Motor neuron (in vitro differentiated cells): ENCODE data around the gene HINT3. TPM values are rescaled to one million over a fixed set of nuclear protein-coding genes. Genes with fewer than 3 reads are reported as not detected.

Experiments used
- ATAC-seq, 8 experiments: fragments of 200-7000 bp; cut with Tn5 transposase; replicated peaks in 6 of 8; 2 replicates each; pipeline ENCODE4 v1.8.0; 2021; ENCODE audit warnings: mild to moderate bottlenecking in 8 of 8, moderate library complexity in 8 of 8
- H3K27ac ChIP-seq, 2 donors: fragments of 250-450 bp; sonication (Bioruptor Pico); 2 replicates each; pipeline ENCODE4 v1.9.0; 2021; ENCODE audit warnings: antibody characterized with exemption in 2 of 2, mild to moderate bottlenecking in 2 of 2, moderate library complexity in 1 of 2
- H3K4me1 ChIP-seq, 2 donors: fragments of 250-450 bp; sonication (Bioruptor Pico); replicated peaks in 1 of 2; 2 replicates each; pipeline ENCODE4 v1.6.1; 2021; ENCODE audit warnings: antibody characterized with exemption in 2 of 2, mild to moderate bottlenecking in 2 of 2, moderate library complexity in 1 of 2
- H3K4me3 ChIP-seq, 5 donors: fragments of 250-450 bp; sonication (Bioruptor Pico); 2 replicates each; pipeline ENCODE4 v1.9.0; 2021; ENCODE audit warnings: antibody characterized with exemption in 5 of 5, mild to moderate bottlenecking in 5 of 5, moderate library complexity in 4 of 5
- WGBS, 10 experiments: fragments of 450-650 bp; shearing (Covaris generic); methylation state at CpG; one replicate each; pipeline ENCODE4 v1.0.0; 2022; 5-methylcytosine and 5-hydroxymethylcytosine counted together
- in situ Hi-C, 9 experiments: fragments of 400-800 bp; cut with MboI; loops; one replicate each; pipeline ENCODE4 v1.15.0; 2021; ENCODE audit warnings: low sequenced_read_pairs in 9 of 9, low pct_unique_long_range_greater_than_20kb in 2 of 9; ENCODE audit not compliant: unreplicated experiment in 9 of 9
- total RNA-seq, 8 experiments: library from RNA; unstranded; fragments of 300-600 nt; gene quantifications; 2 replicates each; pipeline versions ENCODE4 v1.2.3 to v1.2.4, GENCODE V29; 2022

The HINT3 gene
- total RNA-seq, 8 experiments from 2014 or later = 13.3 to 49.6 (median 30.3) TPM

DNA sequence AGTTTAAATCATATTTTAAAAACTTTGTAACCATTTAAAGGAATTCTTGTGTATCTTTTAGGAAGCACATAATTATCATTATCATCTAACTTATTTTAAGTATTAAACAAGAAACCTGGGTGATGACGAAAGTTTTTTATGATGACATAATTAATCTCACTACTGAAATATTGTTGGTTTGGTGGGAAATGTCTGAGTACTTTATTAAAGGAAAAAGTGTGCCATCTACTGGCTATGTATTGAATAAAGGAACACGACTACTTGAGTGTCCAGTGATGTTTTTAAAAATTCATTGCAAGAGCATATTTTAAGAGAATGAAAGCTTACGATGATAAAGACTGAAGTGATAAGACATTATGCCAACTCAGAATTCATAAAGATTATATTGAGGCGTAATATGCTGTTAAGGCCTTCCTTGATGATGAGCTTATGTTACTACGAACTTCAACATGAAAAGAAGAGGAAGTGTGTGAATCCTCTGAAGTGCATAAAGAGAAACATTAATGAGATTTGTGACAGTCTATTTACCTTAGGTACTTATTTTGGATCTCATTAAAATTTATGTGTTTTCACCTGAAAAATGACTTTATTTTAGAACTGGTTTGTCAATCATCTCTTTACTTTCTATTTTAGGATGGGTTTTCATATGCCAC lies 17.8 kb downstream of the HINT3 start:
- peak in 3 of 8 experiments; percentile 57 to 78 (median 62) for ATAC-seq
- no peaks in the 10 kb centered on the region for H3K4me1 ChIP-seq

DNA sequence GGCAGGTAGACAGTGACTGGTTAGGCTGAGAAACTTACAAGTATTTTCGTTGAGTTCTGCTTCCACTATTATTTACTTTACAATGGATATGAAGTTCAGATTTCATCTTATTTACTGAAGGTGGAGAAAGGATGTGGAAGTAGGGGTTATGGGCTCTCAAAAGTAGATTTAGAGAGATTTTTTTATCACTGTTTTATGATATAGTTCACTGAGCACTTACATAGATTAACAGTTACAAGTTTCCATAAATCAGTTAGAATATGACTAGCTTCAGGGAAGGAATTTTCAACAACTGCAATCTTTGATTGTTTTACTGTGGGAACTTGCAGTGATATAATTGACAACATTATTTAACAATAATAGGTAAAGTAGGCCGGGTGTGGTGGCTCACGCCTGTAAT lies 22.5 kb downstream of the HINT3 start:
- Histone ChIP-seq H3K4me1 (no peaks in the 10 kb centered on the region), H3K27ac (no peak overlapping the region), H3K4me3 (no peak overlapping the region)
- in situ Hi-C loops = loop anchor here in 2 of 9 experiments (10.0 to 25.0 kb wide), 2 partner anchors 194 to 667 kb away; partner anchors contain the start of gene HDDC2 (in 1 of the 2)
- ATAC-seq = no peak
- WGBS, 10 experiments = 43 to 84% (median 80%) methylated on average over 1 to 3 of the region's 3 CpGs; no CpG with 5 or more reads in 3 of the 10 experiments

More for the DNA sequence above, 17.8 kb downstream of the HINT3 start:
- Histone ChIP-seq H3K27ac (no peak overlapping the region), H3K4me3 (no peak overlapping the region)
- in situ Hi-C loops = loop anchor here in 7 of 9 experiments (10.0 to 25.0 kb wide), 4 partner anchors 112 to 662 kb away; partner anchors contain the start of genes HDDC2 (in 4 of the 7) and NCOA7 (in 4 of the 7)
- WGBS, 10 experiments = 26 to 64% (median 47%) methylated on average over 1 to 5 of the region's 5 CpGs

DNA sequence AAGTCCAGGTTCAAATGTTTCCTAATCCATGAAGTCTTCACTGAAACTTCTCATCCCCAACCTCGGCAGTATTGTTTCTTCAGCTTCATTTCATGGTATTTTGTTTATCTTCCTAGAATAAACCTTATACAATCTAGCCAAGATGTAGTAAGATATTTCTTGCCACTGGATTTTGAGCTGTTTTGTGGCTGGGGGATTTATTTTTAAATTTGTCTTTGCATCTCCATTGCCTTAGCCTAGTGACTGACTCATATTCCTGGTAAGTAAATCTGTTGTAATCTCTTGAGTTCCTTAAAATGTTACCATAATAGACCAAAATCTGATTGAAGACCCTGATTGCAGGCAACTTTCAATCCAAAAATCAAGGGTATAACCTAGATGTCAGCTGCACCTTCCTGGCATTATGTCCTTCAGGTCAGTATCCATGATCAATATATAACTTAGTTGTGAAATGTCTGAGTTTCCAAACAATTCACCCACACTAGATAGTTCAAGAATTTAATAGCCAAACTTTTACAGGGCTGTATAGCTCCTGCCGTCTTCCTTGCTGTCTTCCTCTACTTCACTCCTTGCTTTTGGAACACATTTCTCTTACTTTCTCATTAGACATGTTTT lies 25.1 kb downstream of the HINT3 start:
- 67 to 100% (median 90%) methylated on average over 1 to 2 of the region's 2 CpGs for WGBS, 10 experiments
- in situ Hi-C loops = loop anchor here in 1 of 9 experiments (25.0 kb wide), 1 partner anchor 669 kb away; the partner anchor contains the start of gene HDDC2
- Histone ChIP-seq H3K4me1 (peaks cover 5% of the 10 kb centered on the region in 2 donors), H3K4me3 (no peak overlapping the region), H3K27ac (no peak overlapping the region)
- no peak for ATAC-seq

DNA sequence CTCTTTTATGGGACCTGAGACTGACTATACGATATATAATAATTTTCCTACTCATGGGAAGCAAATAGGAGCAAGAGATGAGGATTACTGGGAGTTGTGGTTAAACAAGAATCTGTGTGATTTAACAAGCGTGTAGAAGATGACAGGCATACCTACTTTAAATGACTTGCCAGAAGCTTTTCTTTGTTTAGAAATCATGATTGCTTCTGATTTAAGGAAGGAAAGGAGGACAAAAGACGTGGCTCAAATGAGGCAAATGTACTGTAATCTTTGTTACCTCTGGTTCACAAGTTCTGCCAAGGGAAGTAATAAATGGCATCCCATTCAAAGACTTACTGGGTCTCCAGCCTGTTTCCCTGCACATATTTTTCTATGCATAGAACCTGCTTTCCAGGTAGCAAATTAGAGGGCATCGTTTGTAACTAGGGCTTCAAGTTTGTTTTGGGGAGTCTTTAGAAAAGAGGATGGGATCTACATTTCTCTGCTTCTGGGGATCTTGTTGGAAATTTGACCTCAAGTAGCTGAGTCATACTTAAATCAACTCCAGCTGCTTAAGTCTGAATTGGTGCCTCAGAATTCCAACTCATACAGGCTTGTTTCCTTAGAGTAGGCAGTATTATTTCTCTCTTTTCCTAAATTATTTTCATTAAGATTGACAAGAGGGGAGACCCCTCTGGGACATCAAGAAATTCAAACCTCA lies 26.8 kb downstream of the HINT3 start:
- Histone ChIP-seq H3K27ac (no peak overlapping the region), H3K4me3 (no peak overlapping the region), H3K4me1 (peaks cover 12 to 17% of the 10 kb centered on the region in 2 donors)
- in situ Hi-C loops = loop anchor here in 1 of 9 experiments (25.0 kb wide), 1 partner anchor 671 kb away; the partner anchor contains the start of gene HDDC2
- peak in 1 of 8 experiments; percentile 5 for ATAC-seq
- 0 to 92% (median 71%) methylated on average over 1 to 4 of the region's 4 CpGs; no CpG with 5 or more reads in 1 of the 10 experiments for WGBS, 10 experiments

DNA sequence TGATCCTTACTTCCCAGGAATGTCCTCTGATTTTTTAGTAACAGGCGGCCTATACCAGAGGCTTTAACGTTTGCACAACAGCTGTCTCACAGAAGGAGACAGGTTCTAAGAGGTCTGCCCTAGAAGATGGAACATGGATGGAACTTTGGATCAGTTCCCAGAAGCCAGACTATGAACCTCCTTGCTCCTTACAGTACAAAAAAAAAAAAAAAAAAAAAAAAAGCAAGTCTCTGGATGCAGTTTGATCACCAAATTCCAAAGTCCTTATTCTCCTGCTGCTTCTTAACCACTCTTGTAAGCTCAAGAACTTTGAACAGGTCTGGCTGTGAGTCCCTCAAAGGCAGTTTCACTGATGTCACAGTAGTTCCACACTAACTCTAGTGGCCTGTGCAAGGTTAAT lies 27.7 kb downstream of the HINT3 start:
- Histone ChIP-seq H3K4me3 (no peak overlapping the region), H3K27ac (no peak overlapping the region), H3K4me1 (peaks cover 12 to 17% of the 10 kb centered on the region in 2 donors)
- 55 to 100% (median 83%) methylated on average over 2 of the region's 2 CpGs; no CpG with 5 or more reads in 3 of the 10 experiments for WGBS, 10 experiments
- no peak for ATAC-seq
- in situ Hi-C loops = loop anchor here in 1 of 9 experiments (25.0 kb wide), 1 partner anchor 672 kb away; the partner anchor contains the start of gene HDDC2

DNA sequence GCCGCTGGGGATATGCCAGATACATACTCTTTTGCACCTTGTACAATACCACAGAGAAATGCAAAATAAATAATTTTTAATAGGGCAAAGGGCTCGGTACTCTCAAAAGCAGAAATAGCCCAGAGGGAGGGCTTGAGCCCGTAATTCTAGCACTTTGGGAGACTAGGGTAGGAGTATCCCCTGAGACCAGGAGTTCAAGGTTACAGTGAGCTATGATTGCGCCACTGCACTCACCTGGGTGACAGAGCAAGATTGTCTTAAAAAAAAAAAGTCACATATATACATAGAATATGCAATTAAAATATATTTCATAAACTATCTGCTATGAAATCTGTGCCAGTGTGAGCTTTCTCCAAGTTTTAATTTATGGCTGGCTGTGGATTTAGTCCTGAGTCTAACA lies 29.0 kb downstream of the HINT3 start:
- H3K27ac ChIP-seq = no peak overlapping the region
- peak overlapping the region; percentile 56 to 88 (median 70) for H3K4me3 ChIP-seq
- no peak for ATAC-seq
- in situ Hi-C loops = loop anchor here in 1 of 9 experiments (25.0 kb wide), 1 partner anchor 673 kb away; the partner anchor contains the start of gene HDDC2
- 50 to 100% (median 89%) methylated on average over 2 to 4 of the region's 4 CpGs; no CpG with 5 or more reads in 4 of the 10 experiments for WGBS, 10 experiments
- H3K4me1 ChIP-seq = peaks cover 12 to 17% of the 10 kb centered on the region in 2 donors

DNA sequence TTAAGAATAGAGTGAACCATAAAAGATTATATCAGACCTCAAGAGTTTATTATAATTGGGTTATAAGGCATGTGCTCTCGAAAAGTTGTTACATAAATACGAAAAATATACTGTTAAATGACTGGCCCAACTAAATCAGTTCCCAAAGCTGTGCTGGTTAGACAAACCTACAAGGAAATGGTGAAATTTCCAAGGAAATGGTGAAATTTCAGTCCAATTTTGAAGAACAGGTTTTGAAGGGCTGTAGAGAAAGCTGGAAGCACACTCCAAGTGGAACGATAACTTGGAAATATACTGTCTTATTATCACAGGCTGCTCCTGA lies 29.4 kb downstream of the HINT3 start:
- WGBS, 10 experiments = 0 to 33% (median 0%) methylated on average over 2 to 3 of the region's 3 CpGs; no CpG with 5 or more reads in 3 of the 10 experiments
- in situ Hi-C loops = loop anchor here in 1 of 9 experiments (25.0 kb wide), 1 partner anchor 674 kb away; the partner anchor contains the start of gene HDDC2
- Histone ChIP-seq H3K27ac (peak overlapping the region; percentile 8 to 71), H3K4me3 (peak overlapping the region; percentile 56 to 88 (median 70)), H3K4me1 (peaks cover 12 to 17% of the 10 kb centered on the region in 2 donors)
- ATAC-seq = no peak

DNA sequence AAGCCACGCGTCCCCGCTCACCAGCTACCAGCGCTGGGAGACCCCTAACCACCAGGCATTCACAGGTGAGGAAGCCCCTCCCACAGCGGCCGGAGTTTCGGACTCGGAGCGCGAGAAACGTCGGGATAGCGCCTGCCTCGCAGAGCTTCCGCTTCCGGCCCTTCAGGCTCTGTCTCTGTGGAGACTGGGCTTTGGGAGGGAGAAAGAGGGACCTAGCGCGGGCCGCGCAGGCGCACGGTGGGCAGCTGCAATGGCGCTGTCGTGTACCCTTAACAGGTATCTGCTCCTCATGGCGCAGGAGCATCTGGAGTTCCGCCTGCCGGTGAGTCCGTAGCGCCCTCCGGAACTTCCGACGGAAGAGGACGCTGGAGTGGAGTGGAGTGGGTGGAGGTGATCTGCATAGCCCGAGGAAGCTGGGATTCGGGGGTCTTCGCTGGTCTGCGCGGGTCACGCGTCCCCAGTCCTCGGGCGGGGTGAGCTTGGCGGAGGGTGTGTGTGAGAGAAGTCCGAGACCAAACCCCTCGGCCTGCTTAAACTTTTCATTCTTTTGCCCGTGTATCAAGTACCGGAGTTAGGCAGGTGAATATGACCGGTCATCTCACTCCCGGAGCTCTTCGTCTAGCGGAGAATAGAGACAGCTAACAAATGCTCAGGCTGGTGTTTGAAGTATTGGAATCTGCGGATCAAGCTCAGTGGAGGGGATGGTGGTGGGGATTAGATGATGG lies 29.9 kb downstream of the HINT3 start, which contains the start of gene TRMT11:
Gene TRMT11, plus strand, starts transcription at position 240 of the 725 bp plus-strand sequence. Its CDS starts 11 bp downstream, at position 251.
- Histone ChIP-seq H3K4me3 (peak within 1 kb of the TSS; percentile 56 to 88 (median 70)), H3K4me1 (peaks cover 12 to 17% of the 10 kb centered on the region in 2 donors), H3K27ac (peak within 1 kb of the TSS; percentile 53 to 71)
- in situ Hi-C loops = loop anchor here in 1 of 9 experiments (25.0 kb wide), 1 partner anchor 674 kb away; the partner anchor contains the start of gene HDDC2
- peak; percentile 93 to 99 (median 98) for ATAC-seq
- 0 to 20% (median 1%) methylated on average over 4 to 20 of the region's 52 CpGs; no CpG with 5 or more reads in 1 of the 10 experiments for WGBS, 10 experiments

DNA sequence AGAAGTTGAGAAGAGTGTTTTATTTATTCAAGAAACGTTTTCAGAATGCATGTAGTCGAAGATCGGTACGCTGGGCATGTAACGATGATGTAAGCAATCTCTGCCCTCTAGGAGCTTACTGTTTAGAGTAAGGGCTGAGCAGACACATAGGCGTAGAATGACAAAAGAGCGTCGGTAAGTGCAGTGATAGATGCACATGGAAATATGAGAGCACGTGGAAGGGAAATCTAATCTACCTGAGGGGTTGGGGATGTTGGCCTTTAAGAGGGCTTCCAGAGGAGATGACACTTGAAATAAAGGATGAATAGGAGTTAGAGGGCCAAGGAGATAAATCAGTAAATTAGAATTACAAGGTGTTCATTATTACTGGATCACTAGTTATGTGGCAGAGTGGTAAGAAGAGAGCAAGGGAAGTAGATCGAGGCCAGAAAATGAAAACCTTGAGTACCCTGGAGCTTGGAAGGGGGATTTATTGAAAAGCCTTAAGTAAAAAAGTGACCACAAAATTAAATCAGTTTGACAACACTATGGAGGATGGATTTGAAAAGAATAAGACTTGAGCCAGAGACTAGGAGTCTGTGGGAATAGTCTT lies 30.6 kb downstream of the HINT3 start:
- 0 to 25% (median 12%) methylated on average over 1 to 10 of the region's 10 CpGs; no CpG with 5 or more reads in 1 of the 10 experiments for WGBS, 10 experiments
- peak; percentile 0 to 33 (median 4) for ATAC-seq
- Histone ChIP-seq H3K4me3 (peak overlapping the region; percentile 56 to 88 (median 70)), H3K4me1 (peaks cover 12 to 17% of the 10 kb centered on the region in 2 donors), H3K27ac (peak overlapping the region; percentile 53 to 71)
- in situ Hi-C loops = loop anchor here in 1 of 9 experiments (25.0 kb wide), 1 partner anchor 675 kb away; the partner anchor contains the start of gene HDDC2

DNA sequence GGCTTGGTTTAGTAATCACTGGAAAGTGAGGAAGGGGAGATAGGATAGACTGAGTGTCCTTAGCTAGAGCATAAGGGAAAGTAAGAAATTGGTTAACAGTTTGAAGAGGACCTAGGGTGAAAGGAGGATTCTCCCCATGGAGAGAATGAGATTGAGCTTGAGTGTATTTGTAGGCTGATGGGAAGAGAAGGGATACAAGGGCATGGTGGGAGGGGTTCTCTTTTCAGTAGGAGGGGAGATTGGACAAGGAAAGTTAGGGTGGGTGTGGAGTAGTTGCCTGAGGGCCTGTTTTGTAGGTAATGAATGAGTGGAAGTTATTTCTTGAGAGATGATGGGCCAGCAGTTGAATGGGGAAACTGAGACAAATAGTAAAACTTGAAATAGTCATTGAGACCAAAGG lies 31.7 kb downstream of the HINT3 start:
- peaks cover 12 to 17% of the 10 kb centered on the region in 2 donors for H3K4me1 ChIP-seq
- H3K27ac ChIP-seq = no peak overlapping the region
- ATAC-seq = no peak
- H3K4me3 ChIP-seq = no peak overlapping the region
- in situ Hi-C loops = loop anchor here in 1 of 9 experiments (25.0 kb wide), 1 partner anchor 676 kb away; the partner anchor contains the start of gene HDDC2

DNA sequence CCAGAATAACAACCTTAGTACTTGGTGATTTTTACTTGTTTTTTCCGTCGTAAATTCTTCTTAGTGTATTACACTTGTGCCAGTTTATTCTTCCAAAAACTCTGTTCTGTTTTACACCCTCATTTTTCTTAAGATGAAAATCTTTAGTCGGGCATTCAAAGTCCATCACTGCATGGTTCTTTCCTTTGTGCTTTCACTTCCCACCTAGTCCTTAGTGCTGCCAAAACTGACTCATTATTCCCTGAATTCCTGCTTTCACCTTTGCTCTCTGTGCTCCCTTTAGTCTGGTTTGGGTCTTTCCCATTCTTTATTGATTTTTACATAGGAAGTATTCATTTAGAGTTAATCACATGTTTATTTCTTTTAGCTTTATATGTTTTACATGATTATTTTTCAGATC lies 33.1 kb downstream of the HINT3 start:
- ATAC-seq = no peak
- peaks cover 17 to 19% of the 10 kb centered on the region in 2 donors for H3K4me1 ChIP-seq
- H3K4me3 ChIP-seq = no peak overlapping the region
- in situ Hi-C loops = loop anchor here in 1 of 9 experiments (25.0 kb wide), 1 partner anchor 677 kb away; the partner anchor contains the start of gene HDDC2
- 20 to 100% (median 87%) methylated on average over 1 to 3 of the region's 3 CpGs for WGBS, 10 experiments
- H3K27ac ChIP-seq = no peak overlapping the region
